CD4-positive, alpha-beta T cell treated with Interleukin-15 for 1 hour (primary cell): ENCODE measurements around the gene RUFY3.
"Not testable (repeated sequence)": the region's sequence is repeated elsewhere in the genome, so short reads cannot be mapped to it uniquely, and the experiment has no call there.

ENCODE experiments used
- DNase-seq: peaks from one replicate; pipeline ENCODE4 v3.0.0-alpha.2; 2020

Gene RUFY3

GRCh38 chr4:70788733-70789132 is 67.0 kb downstream of the RUFY3 start:
- DNase-seq = no peak

- no peak for DNase-seq
These were observed 71.9 kb downstream of the RUFY3 start for GRCh38 chr4:70793626-70794025.

- DNase-seq = no peak
These were observed 79.6 kb downstream of the RUFY3 start for GRCh38 chr4:70801265-70801809.

GRCh38 chr4:70802928-70803580 is 81.3 kb downstream of the RUFY3 start:
- DNase-seq = no peak

- DNase-seq = no peak
These were observed 86.4 kb downstream of the RUFY3 start for GRCh38 chr4:70808151-70808550.

- no peak for DNase-seq
These were observed 93.6 kb downstream of the RUFY3 start for GRCh38 chr4:70815370-70815769.

GRCh38 chr4:70816894-70817293 is 95.1 kb downstream of the RUFY3 start:
- DNase-seq = no peak

GRCh38 chr4:70818173-70818855 is 96.5 kb downstream of the RUFY3 start:
- DNase-seq = no peak

- no peak for DNase-seq
These were observed 97.2 kb downstream of the RUFY3 start for GRCh38 chr4:70818921-70819320.

- no peak for DNase-seq
These were observed 107.3 kb downstream of the RUFY3 start for GRCh38 chr4:70829015-70829414.

GRCh38 chr4:70829492-70829891 is 107.7 kb downstream of the RUFY3 start:
- no peak for DNase-seq

GRCh38 chr4:70830054-70830453 is 108.3 kb downstream of the RUFY3 start:
- no peak for DNase-seq

GRCh38 chr4:70831293-70831692 is 109.5 kb downstream of the RUFY3 start:
- no peak for DNase-seq

- no peak for DNase-seq
These were observed 111.9 kb downstream of the RUFY3 start for GRCh38 chr4:70833675-70834074.

- DNase-seq = no peak
These were observed 114.3 kb downstream of the RUFY3 start for GRCh38 chr4:70836081-70836480.

- DNase-seq = no peak
These were observed 116.4 kb downstream of the RUFY3 start for GRCh38 chr4:70838204-70838603.

- DNase-seq = peak; percentile 62
These were observed 117.2 kb downstream of the RUFY3 start for GRCh38 chr4:70838666-70839588.

- DNase-seq = peak; percentile 94
These were observed 117.9 kb downstream of the RUFY3 start, which contains the start of gene GRSF1 for GRCh38 chr4:70839589-70840093. GRSF1 (minus strand) TSS chr4:70839890; CDS start chr4:70839827, 63 bp downstream.

- DNase-seq = peak; percentile 56
These were observed 118.4 kb downstream of the RUFY3 start for GRCh38 chr4:70840137-70840536.

- DNase-seq = not testable (repeated sequence)
These were observed 118.9 kb downstream of the RUFY3 start for GRCh38 chr4:70840631-70841030.

GRCh38 chr4:70841211-70841610 is 119.4 kb downstream of the RUFY3 start:
- no peak for DNase-seq

GRCh38 chr4:70841951-70842350 is 120.2 kb downstream of the RUFY3 start:
- no peak for DNase-seq
